H9 (cell line): ENCODE measurements around the gene FOS. TPM values are rescaled to one million over a fixed set of nuclear protein-coding genes. Genes with fewer than 3 reads are reported as not detected.

ENCODE experiments used
- DNase-seq: peaks from one replicate; pipeline ENCODE4 v3.0.0-alpha.2; 2017
- H2AFZ ChIP-seq: one replicate; pipeline ENCODE4 v1.6.1; 2013; ENCODE audit warnings: mild to moderate bottlenecking, low read length, control low read depth, moderate library complexity
- H2AK5ac ChIP-seq: 2 replicates; pipeline ENCODE4 v1.6.1; 2013; ENCODE audit warnings: low read length, control low read depth, mixed read lengths; ENCODE audit not compliant: insufficient read length
- H2BK120ac ChIP-seq: one replicate; pipeline ENCODE4 v1.6.1; 2013; ENCODE audit warnings: low read depth, mild to moderate bottlenecking, low read length, control low read depth, inconsistent platforms; ENCODE audit not compliant: poor library complexity, severe bottlenecking
- H2BK12ac ChIP-seq: 2 replicates; pipeline ENCODE4 v1.6.1; 2013; ENCODE audit warnings: low read length, control low read depth, mixed read lengths, low read depth; ENCODE audit not compliant: insufficient read length
- H2BK15ac ChIP-seq: 2 replicates; pipeline ENCODE4 v1.6.1; 2013; ENCODE audit warnings: low read depth, low read length, control low read depth
- H2BK20ac ChIP-seq: one replicate; pipeline ENCODE4 v1.6.1; 2013; ENCODE audit warnings: low read depth, mild to moderate bottlenecking, low read length, control low read depth, inconsistent platforms; ENCODE audit not compliant: poor library complexity, severe bottlenecking
- H2BK5ac ChIP-seq: 2 replicates; pipeline ENCODE4 v1.6.1; 2013; ENCODE audit warnings: low read length, control low read depth, mixed read lengths; ENCODE audit not compliant: insufficient read length
- H3K14ac ChIP-seq: 2 replicates; pipeline ENCODE4 v1.6.1; 2013; ENCODE audit warnings: low read length, control low read depth; ENCODE audit not compliant: insufficient read depth
- H3K18ac ChIP-seq: 2 replicates; pipeline ENCODE4 v1.6.1; 2013; ENCODE audit warnings: low read depth, mild to moderate bottlenecking, mixed read lengths, low read length, control low read depth; ENCODE audit not compliant: insufficient read length
- H3K23ac ChIP-seq: 2 replicates; pipeline ENCODE4 v1.6.1; 2013; ENCODE audit warnings: low read length, control low read depth, mixed read lengths, low read depth; ENCODE audit not compliant: insufficient read length
- H3K23me2 ChIP-seq: 2 replicates; pipeline ENCODE4 v1.6.1; 2013; ENCODE audit warnings: low read depth, mild to moderate bottlenecking, mixed read lengths, low read length, control low read depth; ENCODE audit not compliant: insufficient read length, poor library complexity, severe bottlenecking
- H3K27ac ChIP-seq: 2 replicates; pipeline ENCODE4 v1.5.1; 2013; ENCODE audit warnings: low read length, control low read depth, mixed read lengths, low read depth; ENCODE audit not compliant: insufficient read length
- H3K27me3 ChIP-seq: 2 replicates; pipeline ENCODE4 v1.6.1; 2013; ENCODE audit warnings: low read length, control low read depth, inconsistent platforms; ENCODE audit not compliant: insufficient read depth
- H3K4ac ChIP-seq: 2 replicates; pipeline ENCODE4 v1.6.1; 2013; ENCODE audit warnings: low read depth, mild to moderate bottlenecking, control low read depth, inconsistent platforms, low read length, moderate library complexity
- H3K4me1 ChIP-seq: 2 replicates; pipeline ENCODE4 v1.6.1; 2013; ENCODE audit warnings: low read length, control low read depth, inconsistent platforms; ENCODE audit not compliant: insufficient read depth
- H3K4me2 ChIP-seq: 2 replicates; pipeline ENCODE4 v1.6.1; 2013; ENCODE audit warnings: low read length, control low read depth, mixed read lengths; ENCODE audit not compliant: insufficient read length, insufficient read depth
- H3K56ac ChIP-seq: 2 replicates; pipeline ENCODE4 v1.6.1; 2013; ENCODE audit warnings: low read depth, mild to moderate bottlenecking, mixed read lengths, low read length, control low read depth; ENCODE audit not compliant: insufficient read length
- H3K79me1 ChIP-seq: 2 replicates; pipeline ENCODE4 v1.6.1; 2013; ENCODE audit warnings: low read depth, mild to moderate bottlenecking, moderate library complexity, low read length, control low read depth, inconsistent platforms; ENCODE audit not compliant: insufficient read depth, poor library complexity, severe bottlenecking
- H3K79me2 ChIP-seq: 2 replicates; pipeline ENCODE4 v1.6.1; 2013; ENCODE audit warnings: low read length, control low read depth, inconsistent platforms; ENCODE audit not compliant: insufficient read depth
- H3K9ac ChIP-seq: 2 replicates; pipeline ENCODE4 v1.6.1; 2013; ENCODE audit warnings: low read length, control low read depth, mixed read lengths; ENCODE audit not compliant: insufficient read length; ENCODE audit errors: extremely low read depth
- H3K9me3 ChIP-seq: one replicate; pipeline ENCODE4 v1.6.1; 2013; ENCODE audit warnings: low read depth, low read length, inconsistent platforms; ENCODE audit not compliant: control insufficient read depth
- H3T11ph ChIP-seq: one replicate; pipeline ENCODE4 v1.6.1; 2013; ENCODE audit warnings: mild to moderate bottlenecking, low read length, control low read depth, inconsistent platforms
- H4K20me1 ChIP-seq: one replicate; pipeline ENCODE4 v1.6.1; 2013; ENCODE audit not compliant: control insufficient read depth, insufficient read length, insufficient read depth
- H4K5ac ChIP-seq: 2 replicates; pipeline ENCODE4 v1.6.1; 2013; ENCODE audit warnings: low read depth, mild to moderate bottlenecking, mixed read lengths, low read length, control low read depth; ENCODE audit not compliant: insufficient read length
- H4K8ac ChIP-seq: replicated peaks from 2 replicates; pipeline ENCODE4 v1.6.1; 2013; ENCODE audit warnings: low read length, control low read depth, mixed read lengths, low read depth; ENCODE audit not compliant: insufficient read length
- H4K91ac ChIP-seq: 2 replicates; pipeline ENCODE4 v1.6.1; 2013; ENCODE audit warnings: low read depth, mild to moderate bottlenecking, moderate library complexity, mixed read lengths, low read length, control low read depth; ENCODE audit not compliant: insufficient read length
- H3K27ac Mint-ChIP-seq, 3 experiments: 2 replicates in 2 of 3; 3 replicates in 1 of 3; pipeline ENCODE4 v1.8.0; 2020 to 2021; ENCODE audit warnings: mixed read lengths in 3 of 3, mild to moderate bottlenecking in 1 of 3, moderate library complexity in 1 of 3
- H3K27me3 Mint-ChIP-seq: 2 replicates; pipeline ENCODE4 v1.8.0; 2021; ENCODE audit warnings: low read depth, mild to moderate bottlenecking, moderate library complexity, mixed read lengths
- H3K36me3 Mint-ChIP-seq, 3 experiments: 2 replicates in 2 of 3; 3 replicates in 1 of 3; pipeline ENCODE4 v1.8.0; 2020 to 2021; ENCODE audit warnings: low read depth in 3 of 3, mixed read lengths in 3 of 3; ENCODE audit not compliant: insufficient read depth in 1 of 3
- H3K4me1 Mint-ChIP-seq, 2 experiments: 2 replicates each; pipeline ENCODE4 v1.8.0; 2020; ENCODE audit warnings: mixed read lengths in 2 of 2
- H3K4me3 Mint-ChIP-seq, 2 experiments: 2 replicates in 1 of 2; 3 replicates in 1 of 2; pipeline ENCODE4 v1.8.0; 2020 to 2021; ENCODE audit warnings: mild to moderate bottlenecking in 2 of 2, mixed read lengths in 2 of 2, moderate library complexity in 1 of 2
- H3K9me3 Mint-ChIP-seq, 2 experiments: 2 replicates in 1 of 2; 3 replicates in 1 of 2; pipeline ENCODE4 v1.8.0; 2020; ENCODE audit warnings: mild to moderate bottlenecking in 2 of 2, mixed read lengths in 2 of 2, moderate library complexity in 1 of 2
- CTCF ChIP-seq: fragments of 200-600 bp; sonication (generic); conservative IDR thresholded peaks from 3 replicates; pipeline ENCODE4 v1.8.0; 2021; ENCODE audit warnings: antibody characterized with exemption, mild to moderate bottlenecking
- WGBS: extraction: QIAGEN DNeasy Blood & Tissue Kit; methylation state at CpG from one replicate; pipeline ENCODE4 v1.1.7; 2013; ENCODE audit warnings: missing lambda C conversion rate, low lambda C conversion rate, mixed read lengths; ENCODE audit not compliant: insufficient read length; ENCODE audit errors: extremely low coverage; 5-methylcytosine and 5-hydroxymethylcytosine counted together
- total RNA-seq: library from RNA; stranded (reverse); gene quantifications from 2 replicates; pipeline ENCODE4 v1.2.1, GENCODE V29; 2021

FOS gene
- total RNA-seq, 1 experiment from 2014 or later, result 33.9 TPM

GRCh38 chr14:75279763-75280290 is 1.2 kb downstream of the FOS start:
- Histone ChIP-seq H4K20me1 (no peaks in the 10 kb centered on the region), H4K8ac (no peak overlapping the region), H2AK5ac (no peak overlapping the region), H3K4me2 (peak overlapping the region; percentile 73), H2BK20ac (no peak overlapping the region), H3K9ac (peak overlapping the region; percentile 90), H3K18ac (peak overlapping the region; percentile 98), H2BK120ac (no peak overlapping the region), H3K4me1 (peaks cover 3% of the 10 kb centered on the region; the same call in 1 of the 2 replicates), H3K27me3 (no peaks in the 10 kb centered on the region; the same call in 1 of the 2 replicates), H3K56ac (no peak overlapping the region), H3K14ac (peak overlapping the region; percentile 99), H3K9me3 (no peaks in the 10 kb centered on the region), H4K5ac (no peak overlapping the region), H3K23ac (no peak overlapping the region), H2AFZ (no peak overlapping the region), H4K91ac (no peak overlapping the region), H3K79me1 (no peaks in the 10 kb centered on the region), H2BK5ac (no peak overlapping the region), H2BK12ac (no peak overlapping the region), H3K79me2 (no peaks in the 10 kb centered on the region), H3K4ac (no peak overlapping the region; the same call in 1 of the 2 replicates), H3T11ph (no peak overlapping the region), H3K27ac (peak overlapping the region; percentile 9), H2BK15ac (no peak overlapping the region), H3K23me2 (peaks cover 25% of the 10 kb centered on the region)
- Mint-ChIP-seq H3K9me3 (peaks cover 0 to 3% of the 10 kb centered on the region in 2 experiments; a peak in 2 of 5 replicates), H3K36me3 (peaks cover 17 to 30% (median 28%) of the 10 kb centered on the region in 3 experiments), H3K4me1 (peaks cover 29 to 40% of the 10 kb centered on the region in 2 experiments), H3K27me3 (peaks cover 51% of the 10 kb centered on the region), H3K4me3 (peak overlapping the region; percentile 90 to 96), H3K27ac (peak overlapping the region in 2 of 3 experiments; percentile 73 to 89; a peak in 4 of 7 replicates)
- no peak for TF ChIP-seq CTCF
- WGBS, result no CpG with 5 or more reads among the region's 26 CpGs
- peak; percentile 72 for DNase-seq
